Mammary epithelial cell (primary cell): ENCODE data around the gene GTF2F2.

Source experiments
- EZH2 ChIP-seq: IDR thresholded peaks from 2 replicates; pipeline ENCODE4 v1.6.1; 2012; ENCODE audit warnings: low read length, inconsistent platforms, borderline replicate concordance
- TF ChIP-seq, protein P1 (sequence below), 2 donors: IDR thresholded peaks in 1 of 2; conservative IDR thresholded peaks in 1 of 2; 2 replicates each; pipeline ENCODE4 v1.5.1; 2011 to 2012; ENCODE audit warnings: inconsistent platforms in 2 of 2, low read length in 2 of 2, mild to moderate bottlenecking in 2 of 2, control low read depth in 1 of 2, low read depth in 1 of 2; ENCODE audit not compliant: insufficient read depth in 1 of 2; ENCODE audit errors: extremely low read depth in 1 of 2

DNA sequence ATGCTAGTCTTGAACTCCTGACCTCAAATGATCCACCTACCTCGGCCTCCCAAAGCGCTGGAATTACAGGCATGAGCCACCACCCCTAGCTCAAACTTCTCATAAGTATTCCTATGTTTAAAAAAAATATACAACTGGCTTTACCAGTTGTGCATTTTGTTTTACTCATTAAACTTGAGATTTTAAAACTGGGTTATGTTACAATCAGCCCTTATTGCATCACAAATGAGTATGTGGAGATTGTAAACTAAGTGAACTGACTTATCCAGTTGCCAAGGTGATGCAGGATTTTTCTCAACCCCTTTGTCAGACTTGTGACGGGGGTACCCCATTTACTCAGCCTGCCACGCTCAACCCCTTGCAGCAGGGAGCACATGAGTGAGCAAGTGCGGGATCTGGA lies 14.4 kb upstream of the GTF2F2 start:
- TF ChIP-seq, protein P1, sequence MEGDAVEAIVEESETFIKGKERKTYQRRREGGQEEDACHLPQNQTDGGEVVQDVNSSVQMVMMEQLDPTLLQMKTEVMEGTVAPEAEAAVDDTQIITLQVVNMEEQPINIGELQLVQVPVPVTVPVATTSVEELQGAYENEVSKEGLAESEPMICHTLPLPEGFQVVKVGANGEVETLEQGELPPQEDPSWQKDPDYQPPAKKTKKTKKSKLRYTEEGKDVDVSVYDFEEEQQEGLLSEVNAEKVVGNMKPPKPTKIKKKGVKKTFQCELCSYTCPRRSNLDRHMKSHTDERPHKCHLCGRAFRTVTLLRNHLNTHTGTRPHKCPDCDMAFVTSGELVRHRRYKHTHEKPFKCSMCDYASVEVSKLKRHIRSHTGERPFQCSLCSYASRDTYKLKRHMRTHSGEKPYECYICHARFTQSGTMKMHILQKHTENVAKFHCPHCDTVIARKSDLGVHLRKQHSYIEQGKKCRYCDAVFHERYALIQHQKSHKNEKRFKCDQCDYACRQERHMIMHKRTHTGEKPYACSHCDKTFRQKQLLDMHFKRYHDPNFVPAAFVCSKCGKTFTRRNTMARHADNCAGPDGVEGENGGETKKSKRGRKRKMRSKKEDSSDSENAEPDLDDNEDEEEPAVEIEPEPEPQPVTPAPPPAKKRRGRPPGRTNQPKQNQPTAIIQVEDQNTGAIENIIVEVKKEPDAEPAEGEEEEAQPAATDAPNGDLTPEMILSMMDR (conservative IDR thresholded peaks at IDR 0.05 in 1 of 2, IDR thresholded peaks at IDR 0.05 in 1 of 2; ENCODE audit: extremely low read depth in 1 of 2, insufficient read depth in 1 of 2, low read depth in 1 of 2, low read length in 2 of 2), result no peak
- TF ChIP-seq EZH2, result no peak
